DND-41 (cell line): Measurements from ENCODE around the gene SPANXA1.
"Not testable (repeated sequence)": the region's sequence is repeated elsewhere in the genome, so short reads cannot be mapped to it uniquely, and the experiment has no call there.

ENCODE experiments used
- EZH2 ChIP-seq: IDR thresholded peaks from 3 replicates; pipeline ENCODE4 v1.6.1; 2012; ENCODE audit warnings: borderline replicate concordance, low read depth, mild to moderate bottlenecking, moderate library complexity, low read length, inconsistent platforms; ENCODE audit not compliant: severe bottlenecking
- TF ChIP-seq, protein P1 (sequence below): IDR thresholded peaks from 2 replicates; pipeline ENCODE4 v1.5.1; 2012; ENCODE audit warnings: borderline replicate concordance, low read length, moderate library complexity, mild to moderate bottlenecking; ENCODE audit not compliant: poor library complexity, severe bottlenecking; ENCODE audit errors: extremely low read depth

GRCh38 chrX:141584638-141585037 lies at the start of gene SPANXA1:
- TF ChIP-seq, protein P1, sequence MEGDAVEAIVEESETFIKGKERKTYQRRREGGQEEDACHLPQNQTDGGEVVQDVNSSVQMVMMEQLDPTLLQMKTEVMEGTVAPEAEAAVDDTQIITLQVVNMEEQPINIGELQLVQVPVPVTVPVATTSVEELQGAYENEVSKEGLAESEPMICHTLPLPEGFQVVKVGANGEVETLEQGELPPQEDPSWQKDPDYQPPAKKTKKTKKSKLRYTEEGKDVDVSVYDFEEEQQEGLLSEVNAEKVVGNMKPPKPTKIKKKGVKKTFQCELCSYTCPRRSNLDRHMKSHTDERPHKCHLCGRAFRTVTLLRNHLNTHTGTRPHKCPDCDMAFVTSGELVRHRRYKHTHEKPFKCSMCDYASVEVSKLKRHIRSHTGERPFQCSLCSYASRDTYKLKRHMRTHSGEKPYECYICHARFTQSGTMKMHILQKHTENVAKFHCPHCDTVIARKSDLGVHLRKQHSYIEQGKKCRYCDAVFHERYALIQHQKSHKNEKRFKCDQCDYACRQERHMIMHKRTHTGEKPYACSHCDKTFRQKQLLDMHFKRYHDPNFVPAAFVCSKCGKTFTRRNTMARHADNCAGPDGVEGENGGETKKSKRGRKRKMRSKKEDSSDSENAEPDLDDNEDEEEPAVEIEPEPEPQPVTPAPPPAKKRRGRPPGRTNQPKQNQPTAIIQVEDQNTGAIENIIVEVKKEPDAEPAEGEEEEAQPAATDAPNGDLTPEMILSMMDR: not testable (repeated sequence)
- TF ChIP-seq EZH2: not testable (repeated sequence)
